ENCODE measurements around the gene INSYN2A. TPM values are rescaled to one million over a fixed set of nuclear protein-coding genes. Genes with fewer than 3 reads are reported as not detected.
A peak's percentile ranks its signal among the peaks of the same experiment; 100 is the strongest.

Gene INSYN2A
- total and polyA plus RNA-seq, 9 of the 15 experiments (the other 6 are each of a cell fraction or from before 2014, with no cell fraction given) = not detected

GRCh38 chr10:127148066-127148932 lies 48.1 kb downstream of the INSYN2A start:
- TF ChIP-seq FIP1L1 (IDR thresholded peaks at IDR 0.05; ENCODE audit: low read depth, low read length, poor library complexity, severe bottlenecking) = no peak
- TF ChIP-seq MAFG (tag; conservative IDR thresholded peaks at IDR 0.05) = peak; percentile 18; the same call in 1 of the 2 replicates
- peak; percentile 35; the same call in 1 of the 2 replicates for TF ChIP-seq ZNF316 (IDR thresholded peaks at IDR 0.05)
- peak; percentile 14; the same call in 1 of the 2 replicates for TF ChIP-seq ATF3 (IDR thresholded peaks at IDR 0.05)
- no peak for TF ChIP-seq ATF3 (CRISPR knock-in tag; conservative IDR thresholded peaks at IDR 0.05)
- TF ChIP-seq NR2C1 (IDR thresholded peaks at IDR 0.05) = no peak
- TF ChIP-seq NR2C1 (tag; IDR thresholded peaks at IDR 0.05) = no peak
- peak; percentile 42; the same call in 1 of the 2 replicates for TF ChIP-seq FOSL1 (tag; conservative IDR thresholded peaks at IDR 0.05)
- Histone ChIP-seq H3K9me3 (replicated peaks; ENCODE audit: control insufficient read depth, insufficient read depth, low read depth, low read length) (no peaks in the 10 kb centered on the region), H3K4me3 (no peak overlapping the region), H2AFZ (ENCODE audit: low read depth, low read length) (no peak overlapping the region), H3K4me2 (ENCODE audit: insufficient read depth, low read length) (no peak overlapping the region), H3K27me3 (ENCODE audit: control insufficient read depth in 2 of 2, insufficient read depth in 2 of 2, low read length in 2 of 2) (no peaks in the 10 kb centered on the region), H3K9me1 (ENCODE audit: control insufficient read depth, insufficient read depth, low read length) (no peaks in the 10 kb centered on the region), H4K20me1 (replicated peaks; ENCODE audit: control insufficient read depth, insufficient read depth, low read length) (no peaks in the 10 kb centered on the region), H3K4me1 (replicated peaks in 1 of 2; ENCODE audit: control insufficient read depth in 2 of 2, insufficient read depth in 2 of 2, low read length in 2 of 2) (no peaks in the 10 kb centered on the region), H3K9ac (ENCODE audit: insufficient read depth in 1 of 2, low read depth in 2 of 2, low read length in 2 of 2) (no peak overlapping the region), H3K27ac (ENCODE audit: extremely low read depth, low read depth, low read length) (no peak overlapping the region), H3K36me3 (ENCODE audit: control insufficient read depth, insufficient read depth, low read length) (no peaks in the 10 kb centered on the region), H3K79me2 (ENCODE audit: control insufficient read depth, insufficient read depth, low read length) (no peaks in the 10 kb centered on the region)
- FAIRE-seq (no peak), ATAC-seq (no peak), DNase-seq (ENCODE audit: extremely low read depth in 1 of 4, low spot score in 3 of 4) (no peak)
- in situ Hi-C loops (cut with MboI) (no loop called here), intact Hi-C loops (cut with micrococcal nuclease) (no loop called here)
- ChIA-PET POLR2A (no interaction called here), CTCF (ENCODE audit: low intra/inter-chr PET ratio) (no interaction called here)
- 2% methylated on average over 14 of the region's 15 CpGs for WGBS (ENCODE audit: insufficient coverage, low coverage, missing lambda C conversion rate)
- BruUV-seq (replicated peaks) = no TSS peak
